IPS-NIHi7 (cell line): ENCODE measurements around the gene ISM1.
"Not testable (repeated sequence)": the region's sequence is repeated elsewhere in the genome, so short reads cannot be mapped to it uniquely, and the experiment has no call there.

Experiments
- DNase-seq: peaks from one replicate; pipeline ENCODE4 v3.0.0; 2012; ENCODE audit warnings: mixed read lengths; ENCODE audit errors: extremely low spot score

Gene ISM1

GRCh38 chr20:13221673-13222318 is 722 bp downstream of the ISM1 start:
- DNase-seq: peak; percentile 76

GRCh38 chr20:13222319-13222716 is 1.2 kb downstream of the ISM1 start:
- peak; percentile 18 for DNase-seq

- DNase-seq: no peak
Measured at GRCh38 chr20:13223736-13224520, 2.9 kb downstream of the ISM1 start.

GRCh38 chr20:13226367-13226766 is 5.3 kb downstream of the ISM1 start:
- no peak for DNase-seq

- no peak for DNase-seq
Measured at GRCh38 chr20:13228771-13229170, 7.7 kb downstream of the ISM1 start.

GRCh38 chr20:13229538-13229937 is 8.5 kb downstream of the ISM1 start:
- no peak for DNase-seq

GRCh38 chr20:13231031-13231752 is 10.1 kb downstream of the ISM1 start:
- DNase-seq: peak; percentile 22

GRCh38 chr20:13232999-13233398 is 11.9 kb downstream of the ISM1 start:
- DNase-seq: no peak

- no peak for DNase-seq
Measured at GRCh38 chr20:13234961-13235360, 13.9 kb downstream of the ISM1 start.

GRCh38 chr20:13236360-13236759 is 15.3 kb downstream of the ISM1 start:
- DNase-seq: not testable (repeated sequence)

GRCh38 chr20:13236990-13237720 is 16.1 kb downstream of the ISM1 start:
- DNase-seq: no peak

GRCh38 chr20:13238001-13238653 is 17.1 kb downstream of the ISM1 start:
- DNase-seq: no peak

GRCh38 chr20:13243826-13244376 is 22.8 kb downstream of the ISM1 start:
- no peak for DNase-seq

- no peak for DNase-seq
Measured at GRCh38 chr20:13245250-13245723, 24.2 kb downstream of the ISM1 start.

- no peak for DNase-seq
Measured at GRCh38 chr20:13249118-13249797, 28.2 kb downstream of the ISM1 start.

- no peak for DNase-seq
Measured at GRCh38 chr20:13249798-13250170, 28.7 kb downstream of the ISM1 start.

- DNase-seq: no peak
Measured at GRCh38 chr20:13250251-13250650, 29.2 kb downstream of the ISM1 start.

- DNase-seq: no peak
Measured at GRCh38 chr20:13251106-13251903, 30.2 kb downstream of the ISM1 start.

- no peak for DNase-seq
Measured at GRCh38 chr20:13251904-13252297, 30.8 kb downstream of the ISM1 start.

GRCh38 chr20:13255356-13255755 is 34.3 kb downstream of the ISM1 start:
- DNase-seq: no peak
